NCI-H510A (cell line): ENCODE measurements around the gene HUNK.
"Not testable (repeated sequence)": the region's sequence is repeated elsewhere in the genome, so short reads cannot be mapped to it uniquely, and the experiment has no call there.

Experiments
- DNase-seq: peaks from one replicate; lab custom pipeline; 2025; lab: John Stamatoyannopoulos, UW

The HUNK gene

DNA sequence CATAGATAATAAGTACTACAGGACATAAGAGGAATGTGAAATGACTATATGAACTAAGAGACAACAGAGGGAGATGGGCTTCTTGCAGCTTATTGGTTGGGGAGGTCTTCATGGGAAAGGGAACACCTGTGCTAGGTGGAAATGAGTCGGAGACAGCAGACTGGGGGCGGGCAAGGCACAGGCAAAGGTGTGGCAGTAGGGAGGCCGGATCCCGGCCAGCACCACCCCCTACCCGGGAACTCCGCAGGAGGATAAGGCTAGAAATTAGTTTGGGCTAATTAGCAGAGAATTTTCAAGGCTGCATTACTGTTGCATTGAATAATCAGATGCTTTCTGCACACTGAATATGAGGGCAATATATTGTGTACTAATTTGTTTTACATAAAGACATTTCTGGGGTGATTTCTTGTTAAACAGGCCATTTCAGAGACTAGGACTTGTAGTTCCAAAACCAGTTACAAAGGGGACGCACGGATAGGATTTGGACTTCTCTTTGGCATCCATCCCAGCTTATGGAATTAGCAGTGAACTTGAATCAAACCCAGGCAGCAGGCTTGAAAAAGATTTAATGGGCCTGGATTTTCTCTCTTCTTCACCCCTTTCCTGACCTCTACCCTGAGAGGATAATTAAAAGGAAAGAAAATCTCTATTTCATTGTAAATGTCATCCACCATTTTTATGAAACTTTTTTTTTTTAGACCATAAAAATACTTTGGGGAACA is 2.2 kb upstream of the HUNK start:
- DNase-seq: no peak

DNA sequence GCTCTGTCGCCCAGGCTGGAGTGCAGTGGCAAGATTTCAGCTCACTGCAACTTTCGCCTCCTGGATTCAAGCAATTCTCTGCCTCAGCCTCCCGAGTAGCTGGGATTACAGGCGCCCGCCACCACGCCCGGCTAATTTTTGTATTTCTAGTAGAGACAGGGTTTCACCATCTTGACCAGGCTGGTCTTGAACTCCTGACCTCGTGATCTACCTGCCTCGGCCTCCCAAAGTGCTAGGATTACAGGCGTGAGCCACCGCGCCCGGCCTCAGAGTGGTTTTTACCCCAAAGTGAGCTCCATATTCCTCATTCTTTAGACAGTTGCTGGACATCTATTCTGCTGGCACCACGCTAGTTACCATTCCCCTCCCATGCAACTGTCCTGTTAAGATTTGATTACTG is 1.4 kb upstream of the HUNK start:
- DNase-seq: not testable (repeated sequence)

DNA sequence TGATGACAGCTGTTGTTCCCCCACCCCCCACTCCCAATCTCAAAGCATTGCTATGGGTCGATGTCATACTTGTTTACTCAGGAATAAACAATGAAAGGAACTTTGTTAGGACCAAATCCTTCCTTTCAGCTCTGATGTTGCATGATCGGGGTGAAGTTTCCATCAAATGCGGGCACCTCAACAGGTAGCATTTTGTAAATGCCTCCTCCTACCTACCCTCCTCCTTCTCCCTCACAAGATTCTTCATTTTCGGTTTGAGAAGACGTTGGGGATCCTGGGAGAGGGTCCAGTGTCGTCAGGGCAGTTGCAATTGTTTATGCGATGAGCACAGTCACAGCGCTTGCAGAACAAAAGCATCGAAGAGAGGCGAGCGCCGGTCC is 758 bp upstream of the HUNK start:
- DNase-seq: no peak

DNA sequence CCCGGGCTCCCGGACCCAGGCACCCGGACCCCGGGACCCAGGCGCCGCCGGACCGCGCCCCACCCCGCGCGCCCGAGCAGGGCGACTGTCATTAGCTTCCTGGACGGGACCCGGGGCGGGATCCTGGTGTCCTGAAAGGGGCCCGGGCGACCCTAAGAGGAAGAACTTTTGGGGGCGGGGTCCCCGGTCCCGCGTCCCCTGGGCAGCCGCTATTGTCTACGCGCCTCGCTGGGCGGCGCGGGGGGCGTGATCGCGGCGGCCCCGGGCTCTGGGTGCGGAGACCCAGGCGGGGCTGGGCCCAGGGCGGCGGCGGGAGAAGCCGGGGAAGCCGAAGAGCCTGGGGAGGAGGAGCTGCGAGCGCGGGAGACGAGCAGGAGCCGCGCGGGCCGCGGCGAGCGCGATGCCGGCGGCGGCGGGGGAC is 465 bp downstream of the HUNK start:
- DNase-seq: no peak

GRCh38 chr21:31873696-31874599 is 1.1 kb downstream of the HUNK start:
- no peak for DNase-seq

DNA sequence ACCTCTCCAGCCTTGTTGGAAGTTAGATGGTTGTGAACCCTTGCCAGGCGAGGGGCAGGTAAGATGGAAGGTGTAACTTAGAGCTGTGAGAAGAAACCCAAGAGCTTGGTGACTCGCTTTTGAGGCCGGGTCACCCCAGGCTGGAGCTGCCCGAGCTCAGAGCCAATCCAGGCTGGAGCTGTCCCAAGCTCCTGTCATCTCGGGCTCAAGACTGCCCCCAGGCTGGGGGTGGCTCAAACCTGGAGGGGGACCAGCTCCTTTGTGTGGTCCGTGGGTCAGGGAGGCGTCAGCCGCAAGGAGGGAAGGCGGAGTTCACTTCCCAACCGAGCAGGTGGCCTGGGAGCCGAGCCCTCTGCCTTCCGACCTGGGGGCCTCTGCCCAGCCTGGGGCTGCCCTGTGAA is 2.0 kb downstream of the HUNK start:
- no peak for DNase-seq

- no peak for DNase-seq
These were observed 2.7 kb downstream of the HUNK start for GRCh38 chr21:31875496-31876015.

GRCh38 chr21:31877463-31877957 is 4.7 kb downstream of the HUNK start:
- no peak for DNase-seq

DNA sequence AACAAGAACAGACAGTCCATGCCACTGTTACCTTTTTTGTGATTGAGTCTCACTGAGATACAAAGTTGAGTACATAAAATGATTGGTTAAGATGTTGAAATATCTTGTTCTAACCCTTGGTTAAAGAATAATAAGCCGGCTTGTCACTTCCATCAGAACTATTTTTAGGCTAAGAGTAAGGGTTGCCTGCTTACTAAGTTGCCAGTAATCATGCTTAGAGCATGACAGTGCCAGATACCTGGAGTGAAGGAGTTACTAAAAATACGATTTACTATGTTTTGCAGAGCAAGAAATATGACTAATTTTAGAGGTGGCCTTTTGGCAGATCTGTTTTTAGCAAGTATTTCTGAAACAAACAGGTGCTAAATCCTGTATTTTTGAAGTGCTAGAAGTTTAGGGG is 6.0 kb downstream of the HUNK start:
- no peak for DNase-seq

DNA sequence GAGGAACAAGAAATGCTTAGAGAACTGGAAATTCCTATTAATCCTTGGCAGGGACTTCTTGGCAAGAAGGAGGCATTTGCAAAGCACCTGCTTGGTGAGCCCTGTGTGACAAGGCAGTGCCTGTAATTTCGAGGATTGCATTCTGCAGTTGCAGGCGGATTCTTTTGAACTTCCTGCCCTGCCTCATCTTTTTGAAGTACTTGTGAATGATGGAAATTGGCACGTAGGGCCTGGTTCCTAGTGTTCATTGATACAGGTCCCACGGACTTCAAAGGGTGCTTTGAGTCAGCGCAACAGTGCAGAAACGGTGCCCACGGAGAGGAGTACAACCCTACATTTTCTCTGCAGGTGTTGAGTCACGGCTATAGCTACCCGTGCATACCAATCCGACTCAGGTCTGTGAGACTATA is 6.4 kb downstream of the HUNK start:
- DNase-seq: no peak

GRCh38 chr21:31879911-31880310 is 7.1 kb downstream of the HUNK start:
- DNase-seq: no peak

DNA sequence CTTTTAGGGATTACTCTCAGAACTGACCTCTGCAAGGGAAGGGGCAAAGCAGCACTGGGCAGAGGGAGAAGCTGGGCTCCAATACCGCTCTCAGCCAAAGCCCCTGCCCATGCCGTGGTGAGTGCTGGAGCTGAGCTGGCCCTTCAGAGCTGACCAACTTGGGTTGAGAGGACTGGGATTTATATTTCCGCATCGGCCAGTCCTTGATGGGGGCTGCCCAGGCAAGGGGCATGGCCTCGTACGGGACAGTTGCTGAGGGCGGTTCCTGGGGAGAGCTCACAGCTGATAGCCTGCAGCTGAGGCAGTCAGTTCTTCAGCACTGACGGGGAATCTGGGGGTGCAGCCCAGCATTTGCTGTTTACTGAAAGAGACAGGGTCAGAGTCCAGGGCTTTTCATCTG is 8.0 kb downstream of the HUNK start:
- no peak for DNase-seq

DNA sequence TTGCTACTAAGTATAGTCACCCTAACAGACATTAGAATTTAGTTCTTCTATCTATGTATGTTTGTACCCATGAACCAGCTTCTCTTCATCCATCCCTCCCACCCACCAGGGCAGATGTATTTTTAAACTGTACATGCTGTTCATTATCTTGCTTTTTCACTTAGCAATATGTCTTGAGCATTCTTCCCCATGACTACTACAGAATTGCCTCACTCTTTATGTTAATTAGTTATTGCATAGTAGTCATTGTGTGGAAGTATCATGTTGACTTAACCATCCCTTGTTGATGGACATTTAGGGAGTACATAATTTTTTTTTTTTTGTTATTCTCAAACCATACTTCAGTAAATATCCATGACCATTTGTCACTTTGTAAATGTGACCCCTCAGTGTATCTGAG is 9.9 kb downstream of the HUNK start:
- no peak for DNase-seq

- no peak for DNase-seq
These were observed 12.3 kb downstream of the HUNK start for GRCh38 chr21:31885146-31885545.

DNA sequence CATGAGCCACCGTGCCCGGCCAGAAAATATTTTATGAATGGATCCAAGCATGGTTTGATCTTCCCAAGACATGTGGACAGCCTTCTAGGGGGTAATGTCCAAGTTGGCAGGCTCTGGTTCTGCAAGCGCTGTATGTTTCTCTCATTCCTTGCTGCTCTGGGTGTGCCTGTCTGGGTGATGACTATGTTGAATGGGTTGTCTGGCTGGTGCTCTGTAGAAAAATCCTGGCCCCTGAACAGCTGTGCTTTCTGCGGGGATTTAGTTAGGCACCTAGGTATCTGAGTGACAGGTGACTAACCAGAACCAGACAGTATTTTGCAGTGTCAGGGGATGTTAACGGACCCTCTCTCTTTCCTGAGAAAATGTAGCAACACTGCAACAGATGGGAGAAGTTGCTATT is 14.1 kb downstream of the HUNK start:
- no peak for DNase-seq

DNA sequence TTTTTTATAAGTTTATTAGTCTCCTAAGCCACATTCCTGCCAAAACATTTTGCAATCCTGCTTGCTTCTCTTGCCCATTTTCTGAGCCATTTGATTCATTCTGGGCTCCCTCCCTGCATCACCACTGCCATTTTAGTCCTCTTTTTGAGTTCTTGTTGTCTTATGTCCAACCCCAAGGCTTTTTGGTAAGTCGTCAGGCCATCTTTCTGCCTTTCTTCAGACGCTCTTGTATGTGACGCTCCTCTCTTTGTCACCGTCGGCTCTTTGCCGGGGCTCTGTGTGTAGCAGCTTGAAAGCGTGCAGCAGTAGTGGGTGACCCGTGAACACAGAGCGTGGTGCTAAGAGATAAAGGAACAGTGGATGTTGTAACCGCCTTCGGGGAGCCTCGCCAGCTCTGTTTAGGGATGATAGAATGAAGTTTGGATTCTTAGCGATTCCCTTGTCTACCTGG is 14.6 kb downstream of the HUNK start:
- DNase-seq: no peak

DNA sequence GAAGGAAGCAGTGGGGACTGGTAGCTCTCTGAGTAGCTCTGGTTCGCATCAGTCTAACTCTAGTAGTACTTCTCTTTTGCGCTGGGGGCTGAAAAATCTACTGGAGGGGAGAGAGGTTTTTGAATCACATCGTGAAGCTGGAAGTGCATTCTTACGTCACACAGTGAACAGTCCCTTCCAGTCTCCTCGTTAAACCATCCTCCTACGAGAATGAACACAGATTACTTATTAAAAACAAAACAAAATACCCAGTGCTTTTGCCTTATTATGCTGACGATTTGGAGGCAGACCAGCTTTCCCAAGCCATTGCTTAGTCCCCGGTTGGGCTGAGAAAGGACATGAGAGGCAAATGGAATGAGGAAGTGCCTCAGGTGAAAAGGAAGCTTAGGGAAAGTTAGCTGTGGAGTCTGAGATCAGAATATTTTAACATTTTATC is 16.1 kb downstream of the HUNK start:
- no peak for DNase-seq

GRCh38 chr21:31889460-31889859 is 16.6 kb downstream of the HUNK start:
- no peak for DNase-seq

DNA sequence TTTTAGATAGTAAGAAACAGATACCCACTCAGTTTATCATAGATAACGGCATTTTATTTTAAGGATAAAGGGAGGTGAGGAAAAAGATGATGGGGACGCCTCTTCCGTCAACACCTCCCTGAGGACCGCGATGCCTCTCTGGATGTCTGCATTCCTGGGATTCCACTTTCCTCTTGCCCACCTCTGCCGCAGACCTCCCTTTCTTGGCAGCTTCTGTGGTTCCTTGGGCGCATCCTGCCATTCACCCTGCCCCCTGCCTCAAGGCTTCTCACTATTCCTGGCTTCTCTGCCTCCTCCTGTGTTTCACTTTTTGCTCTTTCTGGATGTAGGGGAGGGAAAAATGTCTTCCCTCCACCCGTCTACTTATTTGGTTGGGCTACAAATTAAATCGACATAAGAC is 19.9 kb downstream of the HUNK start:
- no peak for DNase-seq

GRCh38 chr21:31893851-31894415 is 21.1 kb downstream of the HUNK start:
- DNase-seq: no peak

DNA sequence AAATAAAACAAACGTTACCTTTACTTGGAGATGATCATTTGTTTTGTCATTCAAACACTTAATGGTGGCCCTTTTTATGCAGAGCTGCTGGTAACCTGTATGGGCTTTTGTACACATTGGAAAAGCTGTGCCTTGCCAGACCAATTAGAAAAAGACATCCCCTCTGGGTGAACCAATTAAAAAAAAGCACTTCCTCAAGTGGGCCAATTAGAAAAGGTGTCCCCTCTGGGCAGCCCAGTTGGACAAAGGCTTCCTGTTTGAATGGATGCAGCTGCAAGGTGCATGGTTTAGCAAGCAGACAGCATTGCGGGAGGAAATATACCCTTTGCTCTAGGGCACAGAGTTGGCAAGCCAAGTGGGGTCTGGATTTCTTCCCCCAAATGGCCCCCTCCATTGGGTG is 21.6 kb downstream of the HUNK start:
- no peak for DNase-seq

GRCh38 chr21:31895077-31895835 is 22.4 kb downstream of the HUNK start:
- DNase-seq: no peak
